HFFc6 (cell line): ENCODE data around the gene OR10G4. TPM values are rescaled to one million over a fixed set of nuclear protein-coding genes. Genes with fewer than 3 reads are reported as not detected.
"Not testable (repeated sequence)": the region's sequence is repeated elsewhere in the genome, so short reads cannot be mapped to it uniquely, and the experiment has no call there.

Experiments
- DNase-seq: peaks from one replicate; pipeline ENCODE4 v3.0.0-alpha.2; 2018
- H3K27ac Mint-ChIP-seq: 2 replicates; pipeline ENCODE4 v1.8.0; 2020; ENCODE audit warnings: mild to moderate bottlenecking, mixed read lengths
- H3K27me3 Mint-ChIP-seq: 2 replicates; pipeline ENCODE4 v1.8.0; 2021; ENCODE audit warnings: mild to moderate bottlenecking, moderate library complexity, mixed read lengths; ENCODE audit not compliant: insufficient read depth
- H3K36me3 Mint-ChIP-seq: 2 replicates; pipeline ENCODE4 v1.8.0; 2021; ENCODE audit warnings: low read depth, mixed read lengths
- H3K4me1 Mint-ChIP-seq: 2 replicates; pipeline ENCODE4 v1.8.0; 2020; ENCODE audit warnings: low read depth, mixed read lengths
- H3K4me3 Mint-ChIP-seq: 2 replicates; pipeline ENCODE4 v1.8.0; 2020; ENCODE audit warnings: mild to moderate bottlenecking, moderate library complexity, mixed read lengths
- H3K9me3 Mint-ChIP-seq: 2 replicates; pipeline ENCODE4 v1.8.0; 2020; ENCODE audit warnings: mild to moderate bottlenecking, mixed read lengths
- CTCF ChIP-seq: fragments of 200-600 bp; sonication (generic); IDR thresholded peaks from 2 replicates; pipeline ENCODE4 v1.5.0; 2021; ENCODE audit warnings: antibody characterized with exemption, mild to moderate bottlenecking
- total RNA-seq, 6 experiments: library from RNA; stranded (reverse); fragmentation: NEBNext Ultra II Directional; extraction: Animal tissue kit (Norgen Biotek cat#: 25700); gene quantifications; 2 replicates in 1 of 6; 3 replicates in 5 of 6; pipeline ENCODE4 v1.2.3, GENCODE V29; 2021

The OR10G4 gene
- total RNA-seq, 6 experiments from 2014 or later, result not detected

- Mint-ChIP-seq H3K9me3 (peaks cover 8% of the 10 kb centered on the region), H3K27ac (no peak within 1 kb of the TSS), H3K4me1 (no peaks in the 10 kb centered on the region), H3K4me3 (no peak within 1 kb of the TSS), H3K27me3 (no peaks in the 10 kb centered on the region; the same call in 1 of the 2 replicates), H3K36me3 (no peaks in the 10 kb centered on the region)
- no peak for TF ChIP-seq CTCF
- DNase-seq, result no peak
Observed at GRCh38 chr11:123995119-123995518, 17.7 kb upstream of the OR10G4 start, which contains the start of gene OR10G6. OR10G6 (minus strand) TSS chr11:123995161; CDS start chr11:123995161, 0 bp downstream.

GRCh38 chr11:124015837-124016236, 3.0 kb downstream of the OR10G4 start:
- not testable (repeated sequence) for H3K4me1 Mint-ChIP-seq, H3K27ac Mint-ChIP-seq, H3K36me3 Mint-ChIP-seq, DNase-seq, H3K27me3 Mint-ChIP-seq, H3K4me3 Mint-ChIP-seq
- peaks cover 34% of the 10 kb centered on the region for H3K9me3 Mint-ChIP-seq

GRCh38 chr11:124026498-124026897, 13.7 kb downstream of the OR10G4 start, which contains the start of gene OR10G8:
OR10G8 (plus strand) TSS chr11:124026798; CDS start chr11:124029623, 2,825 bp downstream.
- H3K36me3 Mint-ChIP-seq, result no peaks in the 10 kb centered on the region

GRCh38 chr11:124036666-124037065, 23.9 kb downstream of the OR10G4 start:
- H3K4me3 Mint-ChIP-seq, result no peak overlapping the region
- H3K9me3 Mint-ChIP-seq, result peaks cover 24% of the 10 kb centered on the region; the same call in 1 of the 2 replicates
- no peak overlapping the region for H3K27ac Mint-ChIP-seq
- H3K27me3 Mint-ChIP-seq, result peaks cover 1% of the 10 kb centered on the region
- no peaks in the 10 kb centered on the region for H3K36me3 Mint-ChIP-seq
- H3K4me1 Mint-ChIP-seq, result no peaks in the 10 kb centered on the region
- DNase-seq, result no peak
- no peak for TF ChIP-seq CTCF

More at GRCh38 chr11:124026498-124026897, 13.7 kb downstream of the OR10G4 start, which contains the start of gene OR10G8:
- Mint-ChIP-seq H3K27me3 (no peaks in the 10 kb centered on the region; the same call in 1 of the 2 replicates), H3K9me3 (peaks cover 36% of the 10 kb centered on the region), H3K4me3 (no peak within 1 kb of the TSS), H3K4me1 (no peaks in the 10 kb centered on the region), H3K27ac (no peak within 1 kb of the TSS)
- no peak for TF ChIP-seq CTCF
- no peak for DNase-seq

GRCh38 chr11:124039557-124039956, 26.8 kb downstream of the OR10G4 start:
- H3K27me3 Mint-ChIP-seq, result peaks cover 1% of the 10 kb centered on the region
- H3K36me3 Mint-ChIP-seq, result no peaks in the 10 kb centered on the region
- no peak for TF ChIP-seq CTCF
- H3K4me3 Mint-ChIP-seq, result no peak overlapping the region
- peaks cover 25% of the 10 kb centered on the region; the same call in 1 of the 2 replicates for H3K9me3 Mint-ChIP-seq
- no peaks in the 10 kb centered on the region for H3K4me1 Mint-ChIP-seq
- H3K27ac Mint-ChIP-seq, result no peak overlapping the region
- DNase-seq, result no peak

- H3K36me3 Mint-ChIP-seq, result no peaks in the 10 kb centered on the region
- H3K27ac Mint-ChIP-seq, result no peak within 1 kb of the TSS
- H3K27me3 Mint-ChIP-seq, result peaks cover 1% of the 10 kb centered on the region; the same call in 1 of the 2 replicates
- DNase-seq, result no peak
- H3K9me3 Mint-ChIP-seq, result peaks cover 18% of the 10 kb centered on the region; the same call in 1 of the 2 replicates
- no peaks in the 10 kb centered on the region for H3K4me1 Mint-ChIP-seq
- no peak for TF ChIP-seq CTCF
- H3K4me3 Mint-ChIP-seq, result no peak within 1 kb of the TSS
Observed at GRCh38 chr11:124041254-124041653, 28.5 kb downstream of the OR10G4 start, which contains the start of gene OR10G7. OR10G7 (minus strand) TSS chr11:124041325; CDS start chr11:124039001, 2,324 bp downstream.
